GM19328 (cell line): ENCODE data around the gene LTBP4.
A peak's percentile ranks its signal among the peaks of the same experiment; 100 is the strongest.

Source experiments
- ATAC-seq: cut with Tn5 transposase; IDR thresholded peaks from one replicate; pipeline ENCODE4 v1.9.1; 2021; ENCODE audit warnings: mild to moderate bottlenecking, moderate library complexity; ENCODE audit not compliant: unreplicated experiment

Gene LTBP4

GRCh38 chr19:40592170-40592569 is 9.0 kb upstream of the LTBP4 start:
- ATAC-seq: no peak

- ATAC-seq: no peak
Measured at GRCh38 chr19:40594255-40594654, 6.9 kb upstream of the LTBP4 start.

- no peak for ATAC-seq
Measured at GRCh38 chr19:40594657-40595091, 6.5 kb upstream of the LTBP4 start.

- ATAC-seq: no peak
Measured at GRCh38 chr19:40596608-40597328, 4.4 kb upstream of the LTBP4 start.

- ATAC-seq: no peak
Measured at GRCh38 chr19:40597329-40597838, 3.8 kb upstream of the LTBP4 start.

- ATAC-seq: no peak
Measured at GRCh38 chr19:40598121-40598917, 2.9 kb upstream of the LTBP4 start.

- ATAC-seq: no peak
Measured at GRCh38 chr19:40598918-40599307, 2.3 kb upstream of the LTBP4 start.

GRCh38 chr19:40599331-40599901 is 1.8 kb upstream of the LTBP4 start:
- no peak for ATAC-seq

GRCh38 chr19:40599902-40600569 is 1.1 kb upstream of the LTBP4 start:
- ATAC-seq: no peak

GRCh38 chr19:40600570-40601133 is 517 bp upstream of the LTBP4 start:
- ATAC-seq: no peak

- no peak for ATAC-seq
Measured at GRCh38 chr19:40603071-40603388, 1.9 kb downstream of the LTBP4 start.

- peak; percentile 71 for ATAC-seq
Measured at GRCh38 chr19:40603389-40604170, 2.4 kb downstream of the LTBP4 start.

- no peak for ATAC-seq
Measured at GRCh38 chr19:40604171-40604646, 3.0 kb downstream of the LTBP4 start.

GRCh38 chr19:40604647-40605215 is 3.6 kb downstream of the LTBP4 start:
- no peak for ATAC-seq

GRCh38 chr19:40605216-40605971 is 4.2 kb downstream of the LTBP4 start:
- ATAC-seq: no peak

- ATAC-seq: no peak
Measured at GRCh38 chr19:40607311-40608239, 6.4 kb downstream of the LTBP4 start.

- ATAC-seq: no peak
Measured at GRCh38 chr19:40608240-40608621, 7.1 kb downstream of the LTBP4 start.

GRCh38 chr19:40608957-40609356 is 7.8 kb downstream of the LTBP4 start:
- no peak for ATAC-seq
